Esophagus squamous epithelium (tissue), 5 donors: ENCODE results near the gene RAD51AP1. TPM values are rescaled to one million over a fixed set of nuclear protein-coding genes. Genes with fewer than 3 reads are reported as not detected.
A peak's percentile ranks its signal among the peaks of the same experiment; 100 is the strongest.
"Not testable (repeated sequence)": the region's sequence is repeated elsewhere in the genome, so short reads cannot be mapped to it uniquely, and the experiment has no call there.

Experiments used
- DNase-seq: peaks from one replicate; lab custom pipeline; 2025; lab: John Stamatoyannopoulos, UW
- H3K27ac ChIP-seq, 4 donors: fragments of 200-600 bp; sonication (generic); one replicate each; pipeline ENCODE4 v1.5.1; 2016 to 2019; ENCODE audit warnings: mild to moderate bottlenecking in 1 of 4
- H3K27me3 ChIP-seq, 4 donors: fragments of 200-600 bp; sonication (generic); 1 replicate in 3 of 4; 2 replicates in 1 of 4; pipeline versions ENCODE4 v1.5.1 to v1.6.0; 2017 to 2021; ENCODE audit warnings: antibody characterized with exemption in 1 of 4
- H3K36me3 ChIP-seq, 3 donors: fragments of 200-600 bp; sonication (generic); one replicate each; pipeline ENCODE4 v1.5.1; 2016 to 2019
- H3K4me1 ChIP-seq, 3 donors: fragments of 200-600 bp; sonication (generic); one replicate each; pipeline ENCODE4 v1.5.1; 2017 to 2019
- H3K4me3 ChIP-seq, 4 donors: fragments of 200-600 bp; sonication (generic); 1 replicate in 3 of 4; 2 replicates in 1 of 4; pipeline ENCODE4 v1.5.1; 2016 to 2019; ENCODE audit warnings: mild to moderate bottlenecking in 2 of 4, moderate library complexity in 1 of 4
- H3K9me3 ChIP-seq, 3 donors: fragments of 200-600 bp; sonication (generic); one replicate each; pipeline ENCODE4 v1.5.1; 2016 to 2019
- POLR2A ChIP-seq, 4 donors: fragments of 450-650 bp; IDR thresholded peaks; one replicate each; pipeline ENCODE4 v1.6.1; 2017; ENCODE audit warnings: antibody characterized with exemption in 4 of 4, mild to moderate bottlenecking in 4 of 4, moderate library complexity in 3 of 4
- WGBS, 2 donors: methylation state at CpG; one replicate each; pipeline ENCODE4 v1.1.5; 2018; 5-methylcytosine and 5-hydroxymethylcytosine counted together
- intact Hi-C: fragments of 100-400 bp; cut with DNase I; formaldehyde crosslinking; loops from one replicate; pipeline ENCODE4 v1.15.0; 2022
- total RNA-seq, 4 donors: library from RNA; depleted of rRNA; stranded (reverse); fragments of >200 nt; gene quantifications; one replicate each; pipeline ENCODE4 v1.1.0, GENCODE V29; 2016
- TF ChIP-seq, protein P1 (sequence below), 6 experiments: fragments of 450-650 bp in 4 of 6; fragments of 200-600 bp in 2 of 6; sonication (generic) in 2 of 6; IDR thresholded peaks; one replicate each; pipeline ENCODE4 v1.5.1; 2016 to 2019; ENCODE audit warnings: antibody characterized with exemption in 6 of 6, mild to moderate bottlenecking in 4 of 6, moderate library complexity in 4 of 6
- donor health status: DM: yes; HTN: yes; CAD: no.

RAD51AP1 gene
- total RNA-seq, 4 donors from 2014 or later: 4.4 to 16.5 (median 10.3) TPM

DNA sequence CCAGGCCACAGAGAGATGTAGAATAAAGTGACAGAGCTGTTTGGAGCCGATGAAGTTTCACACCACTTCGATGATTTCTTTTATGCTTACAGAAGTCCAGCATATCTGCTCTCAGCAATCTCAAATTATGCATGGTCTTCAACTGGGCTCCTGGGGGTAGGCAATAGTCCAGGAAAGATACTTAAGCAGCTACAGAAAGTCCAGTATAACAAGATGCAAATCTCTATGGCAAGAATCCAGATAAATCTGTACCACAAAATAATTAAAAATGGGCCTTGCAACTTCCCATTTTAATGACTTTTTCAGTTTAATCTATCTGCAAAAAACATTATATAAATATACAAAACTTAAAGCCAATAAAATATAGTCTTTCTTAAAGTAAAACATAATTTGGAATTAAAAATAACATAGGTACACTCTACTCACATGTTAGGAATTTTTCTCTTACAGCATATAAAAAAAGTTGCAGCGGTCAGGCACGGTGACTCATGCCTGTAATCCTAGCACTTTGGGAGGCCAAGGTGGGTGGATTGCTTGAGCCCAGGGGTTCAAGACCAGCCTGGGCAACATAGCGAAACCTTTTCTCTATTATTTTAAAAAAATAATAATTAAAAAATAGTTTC is 20.5 kb upstream of the RAD51AP1 start:
- DNase-seq: no peak
- WGBS, 2 donors: 68 to 76% methylated on average over 5 of the region's 5 CpGs
- intact Hi-C loops: no loop called here
- Histone ChIP-seq H3K4me1 (no peaks in the 10 kb centered on the region), H3K9me3 (no peaks in the 10 kb centered on the region), H3K36me3 (peaks cover 0 to 73% (median 0%) of the 10 kb centered on the region in 3 donors), H3K4me3 (no peak overlapping the region), H3K27ac (no peak overlapping the region), H3K27me3 (no peaks in the 10 kb centered on the region)
- TF ChIP-seq POLR2A (IDR thresholded peaks at IDR 0.05): no peak
- TF ChIP-seq, protein P1, sequence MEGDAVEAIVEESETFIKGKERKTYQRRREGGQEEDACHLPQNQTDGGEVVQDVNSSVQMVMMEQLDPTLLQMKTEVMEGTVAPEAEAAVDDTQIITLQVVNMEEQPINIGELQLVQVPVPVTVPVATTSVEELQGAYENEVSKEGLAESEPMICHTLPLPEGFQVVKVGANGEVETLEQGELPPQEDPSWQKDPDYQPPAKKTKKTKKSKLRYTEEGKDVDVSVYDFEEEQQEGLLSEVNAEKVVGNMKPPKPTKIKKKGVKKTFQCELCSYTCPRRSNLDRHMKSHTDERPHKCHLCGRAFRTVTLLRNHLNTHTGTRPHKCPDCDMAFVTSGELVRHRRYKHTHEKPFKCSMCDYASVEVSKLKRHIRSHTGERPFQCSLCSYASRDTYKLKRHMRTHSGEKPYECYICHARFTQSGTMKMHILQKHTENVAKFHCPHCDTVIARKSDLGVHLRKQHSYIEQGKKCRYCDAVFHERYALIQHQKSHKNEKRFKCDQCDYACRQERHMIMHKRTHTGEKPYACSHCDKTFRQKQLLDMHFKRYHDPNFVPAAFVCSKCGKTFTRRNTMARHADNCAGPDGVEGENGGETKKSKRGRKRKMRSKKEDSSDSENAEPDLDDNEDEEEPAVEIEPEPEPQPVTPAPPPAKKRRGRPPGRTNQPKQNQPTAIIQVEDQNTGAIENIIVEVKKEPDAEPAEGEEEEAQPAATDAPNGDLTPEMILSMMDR (IDR thresholded peaks at IDR 0.05): no peak

DNA sequence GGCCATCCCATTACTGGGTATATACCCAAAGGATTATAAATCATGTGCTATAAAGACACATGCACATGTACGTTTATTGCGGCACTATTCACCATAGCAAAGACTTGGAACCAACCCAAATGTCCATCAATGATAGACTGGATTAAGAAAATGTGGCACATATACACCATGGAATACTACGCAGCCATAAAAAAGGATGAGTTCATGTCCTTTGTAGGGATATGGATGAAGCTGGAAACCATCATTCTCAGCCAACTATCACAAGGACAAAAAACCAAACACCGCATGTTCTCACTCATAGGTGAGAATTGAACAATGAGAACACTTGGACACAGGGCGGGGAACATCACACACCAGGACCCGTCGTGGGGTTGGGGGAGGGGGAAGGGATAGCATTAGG is 15.2 kb upstream of the RAD51AP1 start:
- intact Hi-C loops: loop anchor here (5.0 kb wide), 1 partner anchor 101 kb away; no protein-coding TSS in a partner anchor
- DNase-seq, H3K27ac ChIP-seq, H3K4me1 ChIP-seq, H3K27me3 ChIP-seq, H3K9me3 ChIP-seq, H3K4me3 ChIP-seq: not testable (repeated sequence)
- 97 to 98% methylated on average over 7 of the region's 7 CpGs for WGBS, 2 donors
- H3K36me3 ChIP-seq: peaks cover 0 to 79% (median 0%) of the 10 kb centered on the region in 3 donors

DNA sequence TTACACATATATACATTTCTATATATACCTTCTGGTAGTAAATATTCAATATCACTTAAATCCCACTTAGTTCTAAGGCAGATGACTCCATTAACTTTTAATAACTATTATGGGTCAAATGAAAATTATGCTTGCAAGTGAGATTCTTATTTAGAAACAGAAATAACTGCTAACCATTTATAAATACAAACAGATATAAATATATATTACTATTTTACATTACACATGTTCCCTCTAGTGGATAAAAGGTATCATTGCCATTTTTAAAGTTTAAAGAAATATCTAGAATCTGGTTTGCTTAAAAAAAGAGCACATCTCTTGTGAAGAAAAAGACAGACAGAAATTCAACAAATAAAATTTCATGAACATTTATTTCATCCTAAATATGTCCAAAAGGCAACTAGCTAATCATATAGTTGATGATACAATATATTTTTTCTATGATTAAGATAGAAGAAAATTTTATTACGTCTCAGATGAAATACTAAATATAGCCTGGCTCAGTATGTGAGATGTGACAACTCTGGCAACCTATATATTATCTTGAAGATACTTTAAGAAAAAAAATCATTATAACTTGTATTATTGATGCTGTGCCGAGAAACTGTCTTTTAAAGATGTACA is 11.7 kb upstream of the RAD51AP1 start:
- no peaks in the 10 kb centered on the region for H3K4me1 ChIP-seq
- 88 to 96% methylated on average over 2 of the region's 2 CpGs for WGBS, 2 donors
- H3K4me3 ChIP-seq: no peak overlapping the region
- H3K9me3 ChIP-seq: no peaks in the 10 kb centered on the region
- intact Hi-C loops: no loop called here
- H3K27ac ChIP-seq: no peak overlapping the region
- DNase-seq: no peak
- peaks cover 0 to 88% (median 0%) of the 10 kb centered on the region in 3 donors for H3K36me3 ChIP-seq
- TF ChIP-seq, protein P1 (IDR thresholded peaks at IDR 0.05): peak in 5 of 6 experiments; percentile 11 to 64 (median 55)
- no peak for TF ChIP-seq POLR2A (IDR thresholded peaks at IDR 0.05)
- H3K27me3 ChIP-seq: no peaks in the 10 kb centered on the region

DNA sequence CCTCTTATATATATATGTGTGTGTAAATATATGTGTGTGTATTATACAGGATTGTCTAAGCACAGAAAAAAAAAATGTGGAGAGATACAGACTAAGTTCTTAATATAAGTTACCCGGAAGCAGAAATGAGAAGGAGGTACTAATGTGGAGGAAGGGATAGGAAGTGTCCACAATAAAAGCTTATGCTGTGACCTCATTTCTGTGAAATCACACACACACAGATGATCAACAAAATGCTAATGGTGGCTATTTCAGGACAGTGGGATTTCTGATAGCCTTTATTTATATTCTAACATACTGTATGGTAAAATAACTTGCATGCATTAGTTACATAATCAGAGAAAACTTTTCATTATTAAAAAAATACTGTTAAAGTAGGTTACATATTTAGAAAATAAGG is 8.5 kb upstream of the RAD51AP1 start:
- Histone ChIP-seq H3K27me3 (no peaks in the 10 kb centered on the region), H3K27ac (no peak overlapping the region), H3K4me1 (no peaks in the 10 kb centered on the region), H3K36me3 (peaks cover 0 to 88% (median 0%) of the 10 kb centered on the region in 3 donors), H3K9me3 (no peaks in the 10 kb centered on the region), H3K4me3 (no peak overlapping the region)
- DNase-seq: no peak
- WGBS, 2 donors: 76 to 82% methylated on average over 1 of the region's 1 CpG
- TF ChIP-seq, protein P1 (IDR thresholded peaks at IDR 0.05): no peak
- no peak for TF ChIP-seq POLR2A (IDR thresholded peaks at IDR 0.05)
- intact Hi-C loops: loop anchor here (10.0 kb wide), 1 partner anchor 175 kb away; no protein-coding TSS in a partner anchor

DNA sequence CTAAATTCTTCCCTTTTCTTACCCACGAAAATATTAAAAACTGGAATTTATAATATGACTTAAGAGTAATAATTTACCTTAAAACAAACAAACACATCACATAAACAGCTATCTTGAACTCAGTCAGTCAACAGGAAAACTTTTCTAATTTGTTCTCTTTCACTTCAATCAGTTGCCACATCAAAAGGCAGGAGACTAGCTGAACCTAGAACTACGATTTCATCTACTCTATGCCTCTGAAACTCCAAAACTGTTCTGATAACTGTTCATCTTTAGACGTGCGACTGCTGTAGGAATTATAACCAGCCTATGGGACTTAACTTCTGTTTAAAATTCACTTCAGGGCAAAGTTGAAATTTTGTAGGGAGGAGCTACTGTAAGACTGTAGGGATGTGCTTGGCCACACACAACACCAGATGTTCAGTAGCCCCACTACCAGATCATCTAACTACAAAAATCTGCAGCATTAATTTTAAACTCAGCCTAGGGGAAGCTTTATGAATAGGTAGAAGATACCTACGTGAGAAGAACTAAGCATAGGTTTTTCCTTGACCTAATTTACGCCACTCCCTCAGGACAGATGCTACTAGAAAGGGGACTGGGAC is 7.6 kb upstream of the RAD51AP1 start:
- Histone ChIP-seq H3K4me3 (no peak overlapping the region), H3K4me1 (no peaks in the 10 kb centered on the region), H3K36me3 (peaks cover 0 to 80% (median 0%) of the 10 kb centered on the region in 3 donors), H3K27ac (no peak overlapping the region), H3K27me3 (no peaks in the 10 kb centered on the region), H3K9me3 (no peaks in the 10 kb centered on the region)
- no peak for TF ChIP-seq POLR2A (IDR thresholded peaks at IDR 0.05)
- TF ChIP-seq, protein P1 (IDR thresholded peaks at IDR 0.05): no peak
- no peak for DNase-seq
- 84% methylated on average over 6 of the region's 6 CpGs for WGBS, 2 donors
- intact Hi-C loops: loop anchor here (10.0 kb wide), 1 partner anchor 176 kb away; no protein-coding TSS in a partner anchor
